ENCODE measurements around the gene MGAM2.
"Not testable (repeated sequence)": the region's sequence is repeated elsewhere in the genome, so short reads cannot be mapped to it uniquely, and the experiment has no call there.

Gene MGAM2

DNA sequence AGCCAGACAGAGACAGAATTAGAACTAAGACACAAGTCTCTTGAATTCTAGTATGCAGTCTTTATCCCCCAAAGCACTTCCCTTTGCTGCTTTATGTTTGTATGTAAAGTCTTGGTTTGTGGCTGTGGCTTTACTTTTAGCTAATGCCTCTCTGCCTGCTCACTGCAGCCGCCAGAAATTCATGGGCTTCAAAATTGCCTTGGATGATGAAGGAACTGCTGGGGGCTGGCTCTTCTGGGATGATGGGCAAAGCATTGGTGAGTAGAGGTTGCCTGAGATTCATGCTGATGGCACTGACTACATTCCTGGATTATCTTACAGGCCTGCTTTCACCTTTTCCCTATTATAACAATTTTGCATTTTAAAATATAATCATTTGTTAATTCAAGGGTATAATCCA lies 10.9 kb upstream of the MGAM2 start:
- DNase-seq (ENCODE audit: low spot score), result no peak
- in situ Hi-C loops (cut with MboI; ENCODE audit: low pct_unique_long_range_greater_than_20kb, low sequenced_read_pairs, unreplicated experiment), result no loop called here
- TF ChIP-seq, protein P1, sequence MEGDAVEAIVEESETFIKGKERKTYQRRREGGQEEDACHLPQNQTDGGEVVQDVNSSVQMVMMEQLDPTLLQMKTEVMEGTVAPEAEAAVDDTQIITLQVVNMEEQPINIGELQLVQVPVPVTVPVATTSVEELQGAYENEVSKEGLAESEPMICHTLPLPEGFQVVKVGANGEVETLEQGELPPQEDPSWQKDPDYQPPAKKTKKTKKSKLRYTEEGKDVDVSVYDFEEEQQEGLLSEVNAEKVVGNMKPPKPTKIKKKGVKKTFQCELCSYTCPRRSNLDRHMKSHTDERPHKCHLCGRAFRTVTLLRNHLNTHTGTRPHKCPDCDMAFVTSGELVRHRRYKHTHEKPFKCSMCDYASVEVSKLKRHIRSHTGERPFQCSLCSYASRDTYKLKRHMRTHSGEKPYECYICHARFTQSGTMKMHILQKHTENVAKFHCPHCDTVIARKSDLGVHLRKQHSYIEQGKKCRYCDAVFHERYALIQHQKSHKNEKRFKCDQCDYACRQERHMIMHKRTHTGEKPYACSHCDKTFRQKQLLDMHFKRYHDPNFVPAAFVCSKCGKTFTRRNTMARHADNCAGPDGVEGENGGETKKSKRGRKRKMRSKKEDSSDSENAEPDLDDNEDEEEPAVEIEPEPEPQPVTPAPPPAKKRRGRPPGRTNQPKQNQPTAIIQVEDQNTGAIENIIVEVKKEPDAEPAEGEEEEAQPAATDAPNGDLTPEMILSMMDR (IDR thresholded peaks at IDR 0.05; ENCODE audit: extremely low read depth, insufficient read depth, missing control alignments), result no peak

DNA sequence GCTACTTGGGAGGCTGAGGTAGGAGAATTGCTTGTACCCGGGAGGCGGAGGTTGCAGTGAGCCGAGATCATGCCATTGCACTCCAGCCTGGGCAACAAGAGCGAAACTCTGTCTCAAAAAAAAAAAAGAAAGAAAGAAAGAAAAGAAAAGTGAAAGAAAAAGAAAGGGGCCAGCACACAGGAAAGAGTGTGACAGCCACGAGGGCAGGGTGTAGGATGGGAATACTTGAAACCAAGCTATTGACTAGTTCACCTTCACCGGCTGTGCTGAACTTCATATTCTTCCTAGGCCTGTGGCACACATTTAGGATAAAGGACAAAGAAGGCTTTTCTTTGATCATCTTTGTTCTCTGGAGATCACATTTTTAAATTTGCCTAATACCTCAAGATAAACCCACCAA lies 9.7 kb upstream of the MGAM2 start:
- DNase-seq (ENCODE audit: low spot score); in situ Hi-C loops (cut with MboI; ENCODE audit: low pct_unique_long_range_greater_than_20kb, low sequenced_read_pairs, unreplicated experiment): not testable (repeated sequence)

DNA sequence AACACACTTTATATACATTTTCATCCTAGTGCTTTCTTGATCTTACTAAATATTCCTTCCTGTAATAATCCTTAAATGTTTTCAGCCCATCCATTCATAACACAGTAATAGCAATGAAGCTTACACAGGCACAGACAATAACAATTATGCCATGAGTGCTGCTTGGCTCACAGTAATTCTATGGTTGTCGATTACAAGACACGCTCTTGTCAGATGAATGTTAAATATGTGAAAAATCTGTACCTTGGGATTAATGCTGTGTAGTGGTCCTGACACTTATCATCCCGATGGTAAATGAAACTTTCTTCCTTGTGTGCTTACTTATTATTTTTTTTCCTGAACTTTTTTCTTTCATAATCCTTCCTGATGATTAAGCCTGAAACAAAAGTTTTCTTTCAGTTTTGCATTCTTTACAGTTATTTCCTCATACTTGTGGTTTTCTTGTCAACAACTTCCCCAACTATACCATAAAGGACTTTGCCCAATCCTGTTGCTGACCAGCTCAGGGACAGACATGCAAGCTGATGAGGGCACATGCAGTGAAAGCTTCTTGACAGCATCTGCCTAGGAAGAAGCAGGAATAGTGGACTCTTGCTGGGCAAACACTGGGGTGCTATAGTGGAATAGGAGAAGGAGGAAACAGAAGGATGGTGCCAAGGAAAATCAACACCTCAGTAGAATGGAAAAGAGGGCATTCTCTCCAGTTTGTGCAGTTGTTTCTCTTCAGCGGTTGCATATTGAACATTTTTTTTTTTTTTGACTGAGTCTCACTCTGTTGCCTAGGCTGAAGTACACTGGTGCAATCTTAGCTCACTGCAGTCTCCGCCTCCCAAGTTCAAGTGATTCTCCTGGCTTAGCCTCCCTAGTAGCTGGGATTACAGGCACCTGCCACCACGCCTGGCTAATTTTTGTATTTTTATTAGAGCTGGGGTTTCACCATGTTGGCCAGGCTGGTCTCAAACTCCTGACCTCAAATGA lies 6.7 kb upstream of the MGAM2 start:
- TF ChIP-seq, protein P1 (IDR thresholded peaks at IDR 0.05; ENCODE audit: extremely low read depth, insufficient read depth, missing control alignments), result no peak
- no peak for DNase-seq (ENCODE audit: low spot score)
- in situ Hi-C loops (cut with MboI; ENCODE audit: low pct_unique_long_range_greater_than_20kb, low sequenced_read_pairs, unreplicated experiment), result no loop called here

DNA sequence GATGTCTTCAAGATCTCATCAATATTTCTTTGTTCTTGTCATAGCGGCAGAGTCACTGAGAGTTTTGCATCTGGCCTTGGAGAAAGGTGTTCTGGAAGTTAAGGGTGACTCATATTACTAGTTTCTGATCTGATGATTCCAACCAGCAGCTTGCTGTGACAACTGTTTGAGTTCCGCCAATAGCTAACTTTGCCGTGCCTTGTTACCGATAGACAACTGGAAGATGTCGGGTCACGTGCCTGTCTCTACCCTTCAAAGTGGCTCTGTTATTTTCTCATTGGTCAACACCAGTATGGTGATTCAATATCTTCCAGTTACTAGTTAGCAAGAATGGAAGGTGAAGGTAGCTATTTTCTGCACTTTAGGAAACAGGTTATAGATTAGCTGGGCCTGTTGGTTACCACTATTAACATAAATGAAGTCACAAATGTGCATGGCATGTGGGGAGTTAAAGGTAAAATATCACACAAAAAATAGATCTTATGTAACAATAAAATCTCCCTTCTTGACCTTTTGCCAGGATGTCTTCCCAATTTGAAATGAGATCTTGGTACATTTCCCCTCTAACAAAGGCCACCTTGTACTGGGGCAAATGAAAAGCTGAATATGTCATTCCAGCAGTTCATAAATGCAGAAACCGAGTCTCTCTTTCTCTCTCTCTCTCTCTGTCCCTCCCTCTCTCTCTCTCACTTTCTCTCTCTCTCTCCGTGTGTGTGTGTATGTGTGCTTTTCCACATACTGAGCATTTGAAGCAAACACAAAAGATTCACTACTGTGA lies 2.6 kb upstream of the MGAM2 start:
- in situ Hi-C loops (cut with MboI; ENCODE audit: low pct_unique_long_range_greater_than_20kb, low sequenced_read_pairs, unreplicated experiment), result no loop called here
- TF ChIP-seq, protein P1 (IDR thresholded peaks at IDR 0.05; ENCODE audit: extremely low read depth, insufficient read depth, missing control alignments), result no peak
- no peak for DNase-seq (ENCODE audit: low spot score)

DNA sequence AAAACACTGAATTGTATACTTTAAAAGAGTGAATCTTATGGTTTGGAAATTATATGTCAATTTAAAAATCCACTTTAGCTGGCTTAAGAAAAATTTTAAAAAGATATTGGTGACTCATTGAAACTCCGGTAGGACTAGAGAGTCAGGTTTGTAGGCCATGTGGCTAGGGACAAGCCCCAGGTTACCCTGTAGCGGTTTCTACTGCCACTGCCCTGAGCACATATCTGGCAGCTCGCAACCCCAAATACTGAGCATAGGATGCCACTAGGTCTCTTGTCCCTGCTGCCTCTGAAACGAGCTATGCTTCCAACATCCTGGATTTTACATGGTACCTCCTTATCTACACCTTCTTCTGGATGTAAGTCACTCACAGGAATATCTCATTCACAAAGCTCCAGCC lies 1.4 kb upstream of the MGAM2 start:
- TF ChIP-seq, protein P1 (IDR thresholded peaks at IDR 0.05; ENCODE audit: extremely low read depth, insufficient read depth, missing control alignments), result no peak
- in situ Hi-C loops (cut with MboI; ENCODE audit: low pct_unique_long_range_greater_than_20kb, low sequenced_read_pairs, unreplicated experiment), result no loop called here
- DNase-seq (ENCODE audit: low spot score), result no peak

DNA sequence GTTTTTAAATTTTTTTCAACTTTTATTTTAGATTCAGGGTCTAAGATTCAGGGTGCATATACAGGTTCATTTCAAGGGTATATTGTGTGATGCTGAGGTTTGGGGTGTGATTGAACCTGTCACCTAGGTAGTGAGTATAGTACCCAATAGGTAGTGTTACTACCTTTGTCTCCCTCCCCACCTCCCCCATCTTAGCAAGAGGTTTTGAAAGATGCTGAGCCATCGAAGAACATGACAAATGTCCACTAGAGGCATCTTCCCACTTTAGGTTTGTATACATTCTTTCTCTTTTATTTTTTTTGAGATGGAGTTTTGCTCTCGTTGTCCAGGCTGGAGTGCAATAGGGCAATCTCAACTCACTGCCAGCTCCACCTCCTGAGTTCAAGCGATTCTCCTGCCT lies 880 bp upstream of the MGAM2 start:
- TF ChIP-seq, protein P1 (IDR thresholded peaks at IDR 0.05; ENCODE audit: extremely low read depth, insufficient read depth, missing control alignments), result no peak
- DNase-seq (ENCODE audit: low spot score), result no peak
- in situ Hi-C loops (cut with MboI; ENCODE audit: low pct_unique_long_range_greater_than_20kb, low sequenced_read_pairs, unreplicated experiment), result no loop called here

DNA sequence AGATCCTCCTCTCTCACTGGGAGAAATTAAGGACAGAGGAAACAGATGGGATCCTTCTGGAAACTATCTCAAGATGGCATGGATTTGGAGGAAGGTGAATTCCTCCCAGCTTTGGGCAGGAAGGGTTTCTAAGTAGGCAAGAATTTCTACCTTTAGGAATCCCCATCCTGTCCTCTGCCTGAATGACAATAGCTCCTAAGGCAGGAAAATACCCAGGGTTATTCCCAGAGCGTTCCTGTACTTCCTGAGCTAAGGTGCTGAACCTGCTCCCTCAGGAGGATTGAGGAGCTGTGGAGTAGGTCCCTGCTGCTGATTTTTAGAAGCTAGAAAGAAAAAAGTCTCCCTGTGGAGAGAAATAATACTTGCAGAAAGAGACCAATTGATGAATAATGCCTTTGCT lies 568 bp downstream of the MGAM2 start:
- in situ Hi-C loops (cut with MboI; ENCODE audit: low pct_unique_long_range_greater_than_20kb, low sequenced_read_pairs, unreplicated experiment), result no loop called here
- DNase-seq (ENCODE audit: low spot score), result no peak
- TF ChIP-seq, protein P1 (IDR thresholded peaks at IDR 0.05; ENCODE audit: extremely low read depth, insufficient read depth, missing control alignments), result no peak
